Endothelial cell of umbilical vein (primary cell): Measurements from ENCODE around the gene CFI.

Experiments used
- EZH2 ChIP-seq: IDR thresholded peaks from 2 replicates; pipeline ENCODE4 v1.6.1; 2012; ENCODE audit warnings: borderline replicate concordance, low read depth, mild to moderate bottlenecking, moderate library complexity, low read length, inconsistent platforms; ENCODE audit not compliant: severe bottlenecking
- FOS ChIP-seq: IDR thresholded peaks from 2 replicates; pipeline ENCODE4 v1.6.1; 2011; ENCODE audit warnings: mild to moderate bottlenecking, low read length, moderate library complexity, borderline replicate concordance; ENCODE audit not compliant: insufficient read depth
- GATA2 ChIP-seq: IDR thresholded peaks from 2 replicates; pipeline ENCODE4 v1.7.0; 2011; ENCODE audit warnings: low read depth, mild to moderate bottlenecking, moderate library complexity, mixed read lengths, low read length; ENCODE audit not compliant: insufficient read length, insufficient read depth
- JUN ChIP-seq: IDR thresholded peaks from 2 replicates; pipeline ENCODE4 v1.6.1; 2011; ENCODE audit warnings: borderline replicate concordance, low read depth; ENCODE audit not compliant: insufficient read length, insufficient read depth
- MYC ChIP-seq: IDR thresholded peaks from one replicate; pipeline ENCODE4 v1.6.1; 2011; ENCODE audit warnings: mild to moderate bottlenecking, low read depth, low read length
- POLR2A ChIP-seq: IDR thresholded peaks from 2 replicates; pipeline ENCODE4 v1.6.1; 2012; ENCODE audit warnings: low read depth, mild to moderate bottlenecking, control low read depth, low read length
- POLR2AphosphoS5 ChIP-seq: IDR thresholded peaks from 2 replicates; pipeline ENCODE4 v1.6.1; 2012; ENCODE audit warnings: low read depth, mild to moderate bottlenecking, control low read depth, low read length, moderate library complexity; ENCODE audit not compliant: insufficient read depth
- TF ChIP-seq, protein P1 (sequence below): IDR thresholded peaks from 2 replicates; pipeline ENCODE4 v1.6.1; 2011; ENCODE audit not compliant: insufficient read depth, insufficient read length
- TF ChIP-seq, protein P2 (sequence below), 2 donors: IDR thresholded peaks; 1 replicate in 1 of 2; 2 replicates in 1 of 2; pipeline ENCODE4 v1.5.1; 2011; ENCODE audit warnings: low read length in 2 of 2, mild to moderate bottlenecking in 2 of 2, moderate library complexity in 2 of 2, control low read depth in 1 of 2, inconsistent platforms in 1 of 2, low read depth in 1 of 2; ENCODE audit not compliant: insufficient read depth in 1 of 2; ENCODE audit errors: extremely low read depth in 1 of 2

DNA sequence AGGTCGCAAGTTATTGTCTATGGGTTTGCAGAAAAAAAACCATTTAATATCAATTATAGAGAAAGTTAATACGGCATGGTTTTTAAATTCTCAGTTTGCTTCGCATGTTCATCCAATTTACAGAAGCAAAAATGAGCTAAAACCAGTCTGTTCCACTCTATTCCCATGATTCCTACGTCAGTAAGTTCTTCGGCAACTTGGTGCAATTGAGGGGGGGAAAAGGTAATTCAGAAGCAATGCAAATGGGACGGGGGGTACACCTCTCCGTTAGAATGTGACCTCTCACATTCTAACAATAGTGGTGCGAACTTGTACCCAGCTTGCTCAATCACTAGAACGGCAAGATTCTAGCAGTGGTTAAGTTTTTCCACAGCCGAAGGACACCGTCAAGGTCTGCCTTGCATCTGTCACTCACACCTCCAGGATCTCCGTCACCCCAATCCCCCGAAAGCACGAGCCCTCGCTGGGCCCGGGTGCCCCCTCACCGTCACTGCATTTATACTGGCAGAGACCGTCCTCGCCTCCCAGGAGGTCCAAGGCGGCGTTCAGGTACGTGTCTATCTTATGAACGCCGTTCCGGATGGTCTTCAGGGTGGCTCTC lies 72.6 kb downstream of the CFI start:
- TF ChIP-seq, protein P1, sequence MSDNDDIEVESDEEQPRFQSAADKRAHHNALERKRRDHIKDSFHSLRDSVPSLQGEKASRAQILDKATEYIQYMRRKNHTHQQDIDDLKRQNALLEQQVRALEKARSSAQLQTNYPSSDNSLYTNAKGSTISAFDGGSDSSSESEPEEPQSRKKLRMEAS: no peak
- TF ChIP-seq, protein P2, sequence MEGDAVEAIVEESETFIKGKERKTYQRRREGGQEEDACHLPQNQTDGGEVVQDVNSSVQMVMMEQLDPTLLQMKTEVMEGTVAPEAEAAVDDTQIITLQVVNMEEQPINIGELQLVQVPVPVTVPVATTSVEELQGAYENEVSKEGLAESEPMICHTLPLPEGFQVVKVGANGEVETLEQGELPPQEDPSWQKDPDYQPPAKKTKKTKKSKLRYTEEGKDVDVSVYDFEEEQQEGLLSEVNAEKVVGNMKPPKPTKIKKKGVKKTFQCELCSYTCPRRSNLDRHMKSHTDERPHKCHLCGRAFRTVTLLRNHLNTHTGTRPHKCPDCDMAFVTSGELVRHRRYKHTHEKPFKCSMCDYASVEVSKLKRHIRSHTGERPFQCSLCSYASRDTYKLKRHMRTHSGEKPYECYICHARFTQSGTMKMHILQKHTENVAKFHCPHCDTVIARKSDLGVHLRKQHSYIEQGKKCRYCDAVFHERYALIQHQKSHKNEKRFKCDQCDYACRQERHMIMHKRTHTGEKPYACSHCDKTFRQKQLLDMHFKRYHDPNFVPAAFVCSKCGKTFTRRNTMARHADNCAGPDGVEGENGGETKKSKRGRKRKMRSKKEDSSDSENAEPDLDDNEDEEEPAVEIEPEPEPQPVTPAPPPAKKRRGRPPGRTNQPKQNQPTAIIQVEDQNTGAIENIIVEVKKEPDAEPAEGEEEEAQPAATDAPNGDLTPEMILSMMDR (IDR thresholded peaks at IDR 0.05; ENCODE audit: extremely low read depth in 1 of 2, insufficient read depth in 1 of 2, low read depth in 1 of 2, low read length in 2 of 2): no peak
- TF ChIP-seq EZH2 (no peak), POLR2A (no peak), POLR2AphosphoS5 (no peak), FOS (no peak), GATA2 (no peak), JUN (no peak), MYC (no peak)
